Measurements from ENCODE around the gene PSTPIP1. TPM values are rescaled to one million over a fixed set of nuclear protein-coding genes. Genes with fewer than 3 reads are reported as not detected.

PSTPIP1 gene
- total and polyA plus RNA-seq, 7 donors = 2.1 to 14.3 (median 7.4) TPM

DNA sequence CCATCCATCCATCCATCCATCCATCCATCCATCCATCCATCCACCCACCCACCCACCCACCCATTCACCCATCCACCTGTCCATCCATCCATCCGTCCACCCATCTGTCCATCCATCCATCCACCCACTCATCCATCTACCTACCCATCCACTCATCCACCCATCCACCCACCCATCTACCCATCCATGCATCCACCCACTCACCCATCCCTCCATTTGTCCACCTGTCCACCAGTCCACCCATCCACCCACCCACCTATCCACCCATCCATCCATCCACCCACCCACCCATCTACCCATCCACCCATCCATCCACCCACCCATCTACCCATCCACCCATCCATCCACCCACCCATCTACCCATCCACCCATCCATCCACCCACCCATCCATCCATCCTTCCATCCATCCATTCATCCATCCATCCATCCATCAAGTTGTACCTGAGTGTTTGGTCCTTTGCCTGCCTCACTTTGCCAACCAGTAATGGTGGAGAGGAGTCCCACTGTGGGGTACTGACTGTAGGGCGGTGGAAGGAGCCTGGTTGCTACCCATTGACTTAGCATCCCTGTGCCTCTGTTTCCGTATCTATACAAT, 17.3 kb downstream of the PSTPIP1 start:
- intact Hi-C loops (cut with DNase I) = no loop called here
- Histone ChIP-seq H3K4me1 (no peaks in the 10 kb centered on the region), H3K9me3 (no peaks in the 10 kb centered on the region), H3K36me3 (no peaks in the 10 kb centered on the region), H3K4me3 (no peak overlapping the region), H3K27me3 (no peaks in the 10 kb centered on the region), H3K27ac (no peak overlapping the region)
- TF ChIP-seq POLR2A (IDR thresholded peaks at IDR 0.05) = no peak
- no peak for TF ChIP-seq POLR2AphosphoS5 (IDR thresholded peaks at IDR 0.05)
- TF ChIP-seq EP300 (IDR thresholded peaks at IDR 0.05) = no peak
- TF ChIP-seq CTCF (IDR thresholded peaks at IDR 0.05) = no peak
- 95 to 96% methylated on average over 3 of the region's 3 CpGs for WGBS, 2 donors
- DNase-seq = no peak

DNA sequence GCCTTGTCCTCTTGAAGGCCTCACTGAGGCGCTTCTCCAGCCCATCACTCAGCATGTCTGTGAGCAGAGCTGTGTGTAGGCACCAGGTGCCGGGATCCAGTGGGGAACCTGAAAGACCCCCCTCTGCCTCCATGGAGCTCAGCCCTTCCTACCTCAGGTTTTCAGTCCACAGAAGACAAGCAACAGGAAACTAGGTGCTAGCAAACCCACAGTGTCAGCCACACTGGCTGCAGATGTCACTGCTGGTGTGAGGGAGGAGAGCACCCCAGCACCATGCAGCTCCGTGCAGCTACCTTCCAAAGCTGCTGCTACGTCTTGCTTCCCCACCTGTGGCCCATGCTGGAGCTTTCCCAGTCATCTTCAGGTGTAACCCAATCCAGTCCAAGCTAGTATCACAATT, 17.9 kb downstream of the PSTPIP1 start:
- 50 to 64% methylated on average over 4 of the region's 4 CpGs for WGBS, 2 donors
- H3K9me3 ChIP-seq = no peaks in the 10 kb centered on the region
- no peaks in the 10 kb centered on the region for H3K36me3 ChIP-seq
- intact Hi-C loops (cut with DNase I) = no loop called here
- no peak overlapping the region for H3K27ac ChIP-seq
- H3K27me3 ChIP-seq = no peaks in the 10 kb centered on the region
- no peaks in the 10 kb centered on the region for H3K4me1 ChIP-seq
- no peak overlapping the region for H3K4me3 ChIP-seq
- TF ChIP-seq POLR2AphosphoS5 (IDR thresholded peaks at IDR 0.05) (no peak), CTCF (IDR thresholded peaks at IDR 0.05) (no peak), POLR2A (IDR thresholded peaks at IDR 0.05) (no peak), EP300 (IDR thresholded peaks at IDR 0.05) (no peak)
- DNase-seq = no peak

DNA sequence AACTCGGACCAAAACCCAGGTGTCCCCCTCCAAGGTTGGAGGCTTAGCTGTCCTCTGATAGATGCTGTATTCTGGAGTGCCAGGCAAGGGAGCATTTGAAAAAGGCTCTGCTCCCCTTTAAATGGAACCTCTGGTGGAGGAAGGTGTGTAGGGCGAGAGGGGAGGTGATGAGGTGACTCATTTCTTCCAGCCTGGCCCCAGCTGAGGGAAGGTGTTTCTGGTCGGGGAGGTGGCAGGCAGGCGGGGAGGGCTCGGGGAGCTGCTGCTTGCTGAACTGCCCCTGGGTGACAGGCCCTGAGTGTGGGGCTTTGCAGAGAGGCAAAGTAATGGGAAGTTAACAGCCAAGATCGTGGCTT, 18.8 kb downstream of the PSTPIP1 start:
- DNase-seq = no peak
- Histone ChIP-seq H3K36me3 (no peaks in the 10 kb centered on the region), H3K4me1 (no peaks in the 10 kb centered on the region), H3K4me3 (no peak overlapping the region), H3K27me3 (no peaks in the 10 kb centered on the region), H3K9me3 (no peaks in the 10 kb centered on the region), H3K27ac (no peak overlapping the region)
- no peak for TF ChIP-seq EP300 (IDR thresholded peaks at IDR 0.05)
- TF ChIP-seq CTCF (IDR thresholded peaks at IDR 0.05) = no peak
- no peak for TF ChIP-seq POLR2A (IDR thresholded peaks at IDR 0.05)
- TF ChIP-seq POLR2AphosphoS5 (IDR thresholded peaks at IDR 0.05) = no peak
- intact Hi-C loops (cut with DNase I) = no loop called here
- WGBS, 2 donors = 60 to 67% methylated on average over 6 of the region's 6 CpGs

- 71 to 80% methylated on average over 23 of the region's 23 CpGs for WGBS, 2 donors
- no peak for TF ChIP-seq EP300 (IDR thresholded peaks at IDR 0.05)
- no peak for TF ChIP-seq CTCF (IDR thresholded peaks at IDR 0.05)
- TF ChIP-seq POLR2AphosphoS5 (IDR thresholded peaks at IDR 0.05) = no peak
- TF ChIP-seq POLR2A (IDR thresholded peaks at IDR 0.05) = no peak
- DNase-seq = no peak
- H3K36me3 ChIP-seq = no peaks in the 10 kb centered on the region
- H3K9me3 ChIP-seq = no peaks in the 10 kb centered on the region
- intact Hi-C loops (cut with DNase I) = no loop called here
- H3K4me3 ChIP-seq = no peak overlapping the region
- no peaks in the 10 kb centered on the region for H3K4me1 ChIP-seq
- H3K27ac ChIP-seq = no peak overlapping the region
- H3K27me3 ChIP-seq = no peaks in the 10 kb centered on the region
Observed at GRCh38 chr15:77014132-77015081, 19.5 kb downstream of the PSTPIP1 start.

Measured in sigmoid colon (tissue), 7 donors.